Smooth muscle cell of the brain vasculature (primary cell): ENCODE data around the gene GAB2.
A peak's percentile ranks its signal among the peaks of the same experiment; 100 is the strongest.

Experiments
- DNase-seq: peaks from one replicate; pipeline ENCODE4 v3.0.0-alpha.2; 2012; ENCODE audit warnings: low read depth, low spot score

GAB2 gene

DNA sequence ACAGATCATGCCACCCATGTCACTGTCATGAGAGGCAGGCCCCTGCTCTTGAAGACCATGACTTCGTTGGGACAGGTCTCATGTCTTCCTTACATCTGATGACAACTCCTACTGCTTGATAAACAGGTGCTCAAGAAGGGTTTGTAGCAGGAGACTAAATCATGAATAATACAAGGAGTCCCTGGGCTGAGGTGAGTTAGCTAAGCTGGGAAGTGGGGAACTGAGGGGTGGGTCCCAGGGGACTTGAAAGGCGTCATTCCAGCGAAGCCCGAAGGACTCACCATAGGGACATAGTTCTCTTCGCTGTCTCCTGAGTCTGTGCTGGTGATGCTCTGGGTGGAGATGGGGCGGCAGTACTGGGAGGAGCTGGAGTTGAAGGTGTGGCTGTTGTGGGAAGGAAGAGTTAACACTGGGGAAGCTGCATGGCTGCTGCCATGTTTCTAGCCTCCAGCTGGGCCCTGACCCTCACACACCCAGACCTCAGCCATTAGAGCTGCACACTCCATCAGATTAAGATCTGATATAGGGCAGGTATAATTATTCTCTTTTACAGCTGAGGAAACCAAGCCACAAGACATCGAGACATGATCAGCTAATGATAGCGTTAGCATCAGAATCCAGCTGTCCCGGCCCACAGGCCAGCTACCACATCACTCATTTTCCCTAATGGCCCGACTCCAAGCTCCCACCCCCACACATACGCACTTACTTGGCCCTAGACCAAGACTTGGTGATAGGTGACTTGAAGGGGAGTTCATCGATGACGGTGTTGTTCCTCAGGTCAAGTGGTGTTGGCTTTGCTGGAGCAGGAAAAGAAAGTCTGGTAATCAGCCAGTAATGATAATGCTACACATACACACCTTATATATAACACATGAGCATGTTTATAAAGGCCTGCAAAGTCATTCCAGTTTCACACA, 196.0 kb downstream of the GAB2 start:
- no peak for DNase-seq

GRCh38 chr11:78220218-78221157, 197.1 kb downstream of the GAB2 start:
- DNase-seq = no peak

DNA sequence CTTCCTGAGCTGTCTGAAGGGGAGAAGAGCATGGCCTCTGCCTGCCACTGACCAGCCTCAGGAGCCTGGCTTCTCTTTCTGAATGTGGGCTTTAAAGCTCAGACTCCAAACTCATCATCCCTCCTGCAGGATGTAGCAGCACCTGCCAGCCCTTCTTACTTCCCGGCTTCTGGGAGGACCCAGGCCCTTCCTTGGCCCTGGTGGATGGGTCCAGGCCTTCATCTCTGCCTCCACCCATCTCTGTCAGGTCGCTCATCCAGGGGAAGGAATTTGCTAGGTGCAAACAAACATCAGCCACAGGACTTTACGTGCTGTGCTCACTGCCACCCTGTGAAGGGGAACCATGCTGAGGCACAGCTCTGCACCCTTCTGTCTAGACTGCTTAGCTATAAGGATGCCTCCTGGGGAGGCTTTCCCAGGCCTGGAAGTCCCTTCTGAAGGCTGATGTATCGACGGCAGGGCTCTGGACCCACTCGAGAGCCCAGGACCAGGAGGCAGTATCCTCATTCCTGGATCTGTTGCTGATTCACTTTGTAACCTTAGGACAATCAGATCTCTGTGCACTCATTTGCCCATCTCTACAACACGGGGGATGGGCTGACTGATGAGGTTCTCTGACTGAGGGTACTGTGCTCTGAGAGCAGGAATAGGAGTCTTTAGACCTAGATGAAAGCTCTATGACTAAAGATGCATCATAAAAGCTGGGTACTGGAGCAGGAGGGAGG, 198.0 kb downstream of the GAB2 start:
- no peak for DNase-seq

GRCh38 chr11:78218707-78219492, 198.7 kb downstream of the GAB2 start:
- DNase-seq = no peak

GRCh38 chr11:78217650-78218541, 199.7 kb downstream of the GAB2 start:
- no peak for DNase-seq

DNA sequence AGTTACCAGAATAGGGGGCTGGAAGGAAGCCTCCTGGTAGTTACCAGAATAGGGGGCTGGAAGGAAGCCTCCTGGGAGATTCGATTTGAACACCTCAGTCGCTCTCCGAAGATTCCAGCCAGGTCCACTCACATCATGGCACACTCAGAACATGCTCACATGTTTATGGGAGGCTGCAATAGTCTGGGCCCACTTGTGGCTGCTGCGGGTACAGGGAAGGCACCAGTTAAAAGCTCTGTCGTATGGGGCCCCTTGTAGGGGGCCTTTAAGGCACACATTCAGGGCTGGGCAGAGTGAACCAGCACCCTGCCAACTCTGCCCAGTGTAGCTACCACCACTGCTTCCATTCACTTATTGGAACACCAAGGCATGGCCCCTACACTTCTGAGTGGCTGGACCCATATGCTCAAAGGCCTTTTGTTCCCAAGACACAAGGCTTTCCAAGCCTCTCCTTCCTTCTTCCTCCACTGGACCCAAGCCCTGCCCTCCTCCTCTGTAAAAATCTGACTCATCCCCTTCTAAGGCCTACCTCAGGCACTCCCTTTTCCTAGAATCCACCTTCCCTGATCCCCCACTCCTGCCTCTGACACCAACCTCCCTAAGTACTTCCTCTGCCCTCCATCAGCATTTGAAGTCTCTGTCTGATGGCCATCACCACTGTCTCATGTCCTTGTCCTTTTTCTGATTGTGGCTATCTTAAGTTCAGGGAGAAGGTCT, 200.9 kb downstream of the GAB2 start:
- no peak for DNase-seq

DNA sequence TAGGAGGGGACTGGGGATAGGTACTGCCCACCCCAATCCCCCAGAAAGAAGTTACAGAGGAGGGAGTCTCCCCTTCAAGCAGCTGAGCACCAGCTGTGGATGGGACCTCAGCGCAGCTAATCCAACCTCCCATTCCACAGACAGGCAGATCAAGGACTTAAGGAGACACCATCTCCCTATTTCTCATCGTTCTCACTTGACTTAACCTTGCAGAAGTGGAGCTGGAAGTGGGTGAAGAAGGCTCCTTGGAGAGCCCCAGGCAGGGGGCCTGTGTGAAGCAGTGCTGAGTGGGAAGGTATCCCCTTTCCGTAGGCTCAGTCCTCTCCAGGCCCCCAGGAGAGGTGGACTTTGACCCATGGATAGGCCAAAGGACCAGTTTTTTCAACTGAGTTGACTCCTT, 201.6 kb downstream of the GAB2 start:
- no peak for DNase-seq

DNA sequence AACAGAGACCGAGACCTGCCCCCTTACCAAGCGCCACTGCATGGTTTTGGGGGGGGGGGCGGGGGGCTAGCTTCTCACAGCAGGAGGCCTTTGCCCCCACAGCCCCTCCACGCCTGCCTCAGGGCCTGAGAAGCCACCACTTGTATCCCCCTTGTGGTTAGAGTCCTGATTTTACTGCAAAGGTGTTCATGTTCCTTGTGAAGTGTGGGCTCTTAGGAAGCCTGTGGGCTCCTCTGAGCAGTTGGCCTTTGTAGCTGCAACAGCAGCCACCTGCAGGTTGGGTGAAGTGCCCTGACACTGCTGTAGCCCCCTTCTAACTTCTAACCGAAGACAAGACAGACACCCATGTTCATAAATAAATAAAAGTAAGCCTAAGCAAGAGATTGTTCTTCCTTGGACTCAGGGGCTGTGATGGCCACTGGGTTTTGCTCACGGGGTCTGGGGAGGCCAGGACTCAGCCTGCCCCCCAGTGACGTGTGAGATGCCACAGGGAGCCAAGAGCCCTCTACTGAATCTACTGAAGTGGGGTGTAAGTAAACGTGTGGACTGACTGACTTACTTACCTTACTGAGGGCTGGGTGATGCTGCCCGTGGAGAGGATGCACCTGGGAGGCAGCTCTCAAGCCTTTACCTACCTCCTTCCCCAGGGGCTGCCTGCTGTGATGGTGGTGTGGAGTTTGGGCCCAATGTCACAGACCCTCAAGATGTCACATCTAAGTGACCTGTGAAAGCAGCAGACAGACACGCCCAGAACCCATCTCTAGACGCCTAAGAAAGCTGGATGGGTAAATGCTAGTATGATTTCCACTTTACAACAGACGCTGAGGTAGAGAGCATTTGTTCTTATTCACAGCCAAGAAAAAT, 203.1 kb downstream of the GAB2 start:
- DNase-seq = no peak

- peak; percentile 44 for DNase-seq
Measured at GRCh38 chr11:78213526-78214330, 203.9 kb downstream of the GAB2 start.

- no peak for DNase-seq
Measured at GRCh38 chr11:78212586-78213371, 204.8 kb downstream of the GAB2 start.

DNA sequence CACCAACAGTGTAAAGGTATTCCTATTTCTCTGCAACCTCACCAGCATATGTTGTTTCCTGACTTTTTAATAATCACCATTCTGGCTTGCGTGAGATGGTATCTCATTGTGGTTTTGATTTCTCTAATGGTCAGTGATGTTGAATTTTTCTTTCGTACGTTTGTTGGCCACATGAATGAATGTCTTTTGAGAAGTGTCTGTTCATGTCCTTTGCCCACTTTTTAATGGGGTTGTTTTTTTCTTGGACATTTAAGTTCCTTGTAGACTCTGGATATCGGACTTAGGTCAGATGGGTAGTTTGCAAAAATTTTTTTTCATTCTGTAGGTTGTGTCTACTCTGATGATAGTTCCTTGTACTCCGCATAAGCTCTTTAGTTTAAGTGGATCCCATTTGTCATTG, 206.1 kb downstream of the GAB2 start:
- DNase-seq = no peak

DNA sequence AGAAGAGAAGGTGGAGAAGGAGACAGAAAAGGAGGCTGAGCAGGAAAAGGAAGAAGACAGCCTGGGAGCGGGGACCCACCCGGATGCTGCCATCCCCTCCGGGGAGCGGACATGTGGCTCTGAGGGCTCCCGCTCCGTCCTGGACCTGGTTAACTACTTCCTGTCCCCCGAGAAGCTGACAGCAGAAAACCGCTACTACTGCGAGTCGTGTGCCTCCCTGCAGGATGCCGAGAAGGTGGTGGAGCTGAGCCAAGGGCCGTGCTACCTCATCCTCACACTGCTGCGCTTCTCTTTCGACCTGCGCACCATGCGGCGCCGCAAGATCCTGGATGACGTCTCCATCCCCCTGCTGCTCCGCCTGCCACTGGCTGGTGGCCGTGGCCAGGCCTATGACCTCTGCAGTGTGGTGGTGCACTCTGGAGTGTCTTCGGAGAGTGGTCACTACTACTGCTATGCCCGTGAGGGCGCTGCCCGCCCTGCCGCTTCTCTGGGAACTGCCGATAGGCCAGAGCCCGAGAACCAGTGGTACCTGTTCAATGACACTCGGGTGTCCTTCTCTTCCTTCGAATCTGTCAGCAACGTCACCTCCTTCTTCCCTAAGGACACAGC, 207.5 kb downstream of the GAB2 start:
- DNase-seq = no peak

- DNase-seq = no peak
Measured at GRCh38 chr11:78209478-78209877, 208.1 kb downstream of the GAB2 start.

DNA sequence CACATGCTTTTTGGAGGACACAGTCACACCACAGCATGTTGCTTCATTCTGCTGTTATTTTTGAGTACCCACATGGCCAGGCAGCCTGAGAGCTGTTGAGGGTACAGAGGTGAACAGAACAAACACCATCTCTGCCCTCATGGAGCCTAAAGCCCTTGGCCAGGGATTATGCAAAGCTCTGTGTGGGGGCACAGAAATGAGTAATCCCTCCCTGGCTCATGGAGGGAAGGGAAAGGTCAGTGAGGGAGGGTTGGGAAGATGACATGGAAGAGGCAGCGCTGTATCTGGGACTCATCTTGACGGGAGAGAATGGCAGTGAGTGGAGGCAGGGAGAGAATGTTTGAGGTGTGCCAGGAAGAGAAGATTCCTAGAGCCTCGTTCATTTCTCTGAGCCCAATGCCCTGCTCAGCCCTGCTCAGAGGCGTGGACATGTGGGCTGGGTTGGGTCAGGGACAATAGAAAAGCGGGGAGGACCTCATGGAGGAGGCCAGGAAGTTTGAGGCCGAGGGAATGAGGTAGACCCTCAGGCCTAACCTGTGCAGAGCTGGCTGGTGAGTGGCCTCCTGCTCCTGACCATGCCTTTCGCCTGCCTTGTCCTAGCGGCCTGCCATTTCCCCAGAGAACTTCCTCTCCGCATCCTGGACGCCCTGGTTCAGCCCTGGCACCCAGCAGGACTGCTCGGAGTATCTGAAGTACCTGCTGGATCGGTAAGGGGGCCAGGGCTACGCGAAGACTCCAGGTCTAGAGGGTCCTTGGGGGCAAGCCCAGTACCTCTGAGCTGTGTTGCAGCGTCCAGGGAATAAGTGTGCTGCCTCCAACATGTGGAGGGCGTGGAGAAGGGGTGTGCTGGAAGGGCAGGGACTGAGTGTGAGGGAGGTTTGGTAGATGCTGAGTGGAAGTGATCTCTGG, 209.1 kb downstream of the GAB2 start:
- DNase-seq = no peak
